ENCODE results near the gene TMPO. TPM values are rescaled to one million over a fixed set of nuclear protein-coding genes. Genes with fewer than 3 reads are reported as not detected.

TMPO gene
- total and polyA plus RNA-seq, 2 of the 4 experiments (the other 2 are of a cell fraction) = 30.0 to 62.0 TPM

DNA sequence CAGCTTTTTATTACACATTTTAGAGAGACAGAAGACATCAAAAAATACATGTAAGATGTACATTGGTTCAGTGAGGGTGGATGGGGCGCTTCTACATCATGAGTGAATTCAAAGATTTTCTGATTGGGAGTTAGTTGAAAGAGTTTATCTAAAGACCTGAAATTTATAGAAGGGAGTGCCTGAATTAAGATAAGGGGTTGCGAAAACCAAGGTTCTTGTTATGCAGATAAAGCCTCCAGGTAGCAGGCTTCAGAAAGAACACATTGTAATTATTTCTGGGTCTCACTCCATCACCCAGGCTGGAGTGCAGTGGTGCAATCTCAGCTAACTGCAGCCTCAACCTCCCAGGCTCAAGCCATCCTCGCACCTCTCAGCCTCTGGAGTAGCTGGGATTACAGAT, 26.2 kb upstream of the TMPO start:
- Histone ChIP-seq H2BK20ac (ENCODE audit: low read depth, low read length) (no peak overlapping the region), H3K27me3 (ENCODE audit: control insufficient read depth, insufficient read depth, low read length) (no peaks in the 10 kb centered on the region), H3K4me2 (ENCODE audit: low read depth, low read length) (no peak overlapping the region), H3K36me3 (ENCODE audit: control insufficient read depth, insufficient read depth, low read length) (no peaks in the 10 kb centered on the region), H2BK15ac (ENCODE audit: low read depth, low read length) (no peak overlapping the region), H3K4me1 (ENCODE audit: control insufficient read depth, insufficient read depth, low read length) (no peaks in the 10 kb centered on the region), H3K18ac (ENCODE audit: low read depth, low read length) (no peak overlapping the region), H2BK5ac (ENCODE audit: low read depth, low read length, poor library complexity, severe bottlenecking) (no peak overlapping the region), H3K27ac (ENCODE audit: insufficient read depth, low read length) (no peak overlapping the region), H3K56ac (ENCODE audit: extremely low read depth, insufficient read depth, low read length) (no peak overlapping the region), H4K91ac (ENCODE audit: insufficient read depth, low read depth, low read length) (no peak overlapping the region), H4K5ac (ENCODE audit: low read depth, low read length) (no peak overlapping the region), H3K4ac (ENCODE audit: low read depth, low read length) (no peak overlapping the region; the same call in 1 of the 2 replicates), H3K79me1 (ENCODE audit: low read depth in 1 of 2, low read length in 2 of 2) (no peaks in the 10 kb centered on the region), H2AFZ (replicated peaks; ENCODE audit: low read length, poor library complexity) (no peak overlapping the region), H2AK9ac (replicated peaks; ENCODE audit: low read depth, low read length, poor library complexity) (no peak overlapping the region), H4K8ac (ENCODE audit: low read depth in 2 of 2, low read length in 2 of 2) (no peak overlapping the region), H3K9me1 (ENCODE audit: insufficient read depth, low read length) (no peaks in the 10 kb centered on the region), H3K9ac (ENCODE audit: low read depth, low read length) (no peak overlapping the region), H3K23ac (ENCODE audit: low read depth, low read length) (no peak overlapping the region), H4K20me1 (ENCODE audit: insufficient read depth, low read length) (no peaks in the 10 kb centered on the region), H3K4me3 (ENCODE audit: insufficient read depth, low read depth, low read length) (no peak overlapping the region), H3K9me3 (ENCODE audit: control insufficient read depth, insufficient read depth, low read length) (no peaks in the 10 kb centered on the region), H2AK5ac (ENCODE audit: low read depth, low read length) (no peak overlapping the region), H2BK120ac (ENCODE audit: low read depth, low read length) (no peak overlapping the region), H3K14ac (replicated peaks; ENCODE audit: low read depth, low read length) (no peak overlapping the region)
- in situ Hi-C loops (cut with MboI; ENCODE audit: low sequenced_read_pairs) (no loop called here), dilution Hi-C loops (cut with HindIII; ENCODE audit: low sequenced_read_pairs, unreplicated experiment) (no loop called here), intact Hi-C loops (cut with micrococcal nuclease) (no loop called here)
- TF ChIP-seq RCOR1 (IDR thresholded peaks at IDR 0.05; ENCODE audit: insufficient replicate concordance, low read length) = no peak
- no peak for TF ChIP-seq FOS (IDR thresholded peaks at IDR 0.05; ENCODE audit: low read depth, low read length)
- CTCF ChIA-PET = no interaction called here
- no TSS peak for BruUV-seq (replicated peaks)
- DNase-seq = no peak
- POLR2A ChIA-PET (ENCODE audit: unreplicated experiment) = no interaction called here
- no peak for ATAC-seq (ENCODE audit: low read depth)
- WGBS, 2 experiments (ENCODE audit: extremely low coverage in 2 of 2, insufficient read length in 1 of 2) = 100% methylated on average over 1 of the region's 3 CpGs; no CpG with 5 or more reads in 1 of the 2 experiments
